Kidney (tissue), 14 donors: ENCODE data around the gene ST6GALNAC6. TPM values are rescaled to one million over a fixed set of nuclear protein-coding genes. Genes with fewer than 3 reads are reported as not detected.

ENCODE experiments used
- DNase-seq, 5 donors: peaks; one replicate each; pipeline ENCODE4 v3.0.0-alpha.2; 2013 to 2020
- FAIRE-seq: peaks from 2 replicates; lab custom pipeline; 2012; peaks lifted over from hg19 to GRCh38; lab: Jason Lieb, UNC
- H3K27ac ChIP-seq, 2 donors: one replicate each; pipeline ENCODE4 v1.7.0; 2013; ENCODE audit warnings: low read depth in 2 of 2, low read length in 2 of 2, inconsistent platforms in 1 of 2
- H3K27me3 ChIP-seq: one replicate; pipeline ENCODE4 v1.7.1; 2013; ENCODE audit warnings: low read length, inconsistent platforms; ENCODE audit not compliant: control insufficient read depth, insufficient read depth
- H3K36me3 ChIP-seq, 3 donors: one replicate each; pipeline versions ENCODE4 v1.7.0 to v1.7.1; 2013; ENCODE audit warnings: low read length in 3 of 3, control low read depth in 1 of 3, inconsistent platforms in 1 of 3; ENCODE audit not compliant: insufficient read depth in 3 of 3, control insufficient read depth in 2 of 3
- H3K4me1 ChIP-seq, 3 donors: one replicate each; pipeline versions ENCODE4 v1.7.0 to v1.7.1; 2013; ENCODE audit warnings: low read length in 3 of 3, inconsistent platforms in 1 of 3, low read depth in 1 of 3; ENCODE audit not compliant: control insufficient read depth in 2 of 3, insufficient read depth in 2 of 3
- H3K4me3 ChIP-seq, 3 donors: one replicate each; pipeline versions ENCODE4 v1.7.0 to v1.8.1; 2013; ENCODE audit warnings: low read length in 3 of 3, control low read depth in 1 of 3, inconsistent platforms in 1 of 3
- H3K9ac ChIP-seq, 3 donors: one replicate each; pipeline versions ENCODE4 v1.7.0 to v1.7.1; 2013; ENCODE audit warnings: low read length in 3 of 3, control low read depth in 1 of 3, inconsistent platforms in 1 of 3
- H3K9me3 ChIP-seq, 3 donors: one replicate each; pipeline versions ENCODE4 v1.7.0 to v1.7.1; 2013; ENCODE audit warnings: low read length in 3 of 3, control low read depth in 1 of 3, inconsistent platforms in 1 of 3; ENCODE audit not compliant: control insufficient read depth in 2 of 3, insufficient read depth in 1 of 3
- CTCF ChIP-seq: IDR thresholded peaks from 3 replicates; pipeline ENCODE4 v1.5.1; 2012; ENCODE audit warnings: mild to moderate bottlenecking, moderate library complexity, borderline replicate concordance; ENCODE audit not compliant: insufficient read depth; ENCODE audit errors: extremely low read depth
- intact Hi-C: fragments of 100-400 bp; cut with DNase I; formaldehyde crosslinking; loops from one replicate; pipeline ENCODE4 v1.11.1; 2022
- polyA plus RNA-seq: library from polyadenylated mRNA; stranded (reverse); fragments of 350-450 nt; fragmentation: Illumina TruSeq; extraction: RNeasy Lipid Tissue Mini Kit (QIAGEN cat#74804); gene quantifications from one replicate; pipeline ENCODE4 v1.2.3, GENCODE V29; 2014; ENCODE audit warnings: low read depth, low replicate concordance; ENCODE audit not compliant: insufficient read depth
- total RNA-seq: library from RNA; stranded (reverse); fragmentation: NEBNext Ultra II Directional; extraction: Animal tissue kit (Norgen Biotek cat#: 25700); gene quantifications from one replicate; pipeline ENCODE4 v1.2.1, GENCODE V29; 2021
- donor health status: control.
- donor health status: control.
- donor health status: control.
- donor health status: control.
- donor health status: control.
- donor health status: DM: yes; HTN: yes; CAD: no.
- donor health status: Normal renal cell carcinoma (clear cell type).

Gene ST6GALNAC6
- total and polyA plus RNA-seq, 2 donors from 2014 or later, result 74.6 to 75.0 TPM

GRCh38 chr9:127946728-127947127 is 47.3 kb upstream of the ST6GALNAC6 start:
- H3K27ac ChIP-seq, result no peak overlapping the region
- H3K4me3 ChIP-seq, result no peak overlapping the region
- no peaks in the 10 kb centered on the region for H3K27me3 ChIP-seq
- peaks cover 0 to 31% (median 9%) of the 10 kb centered on the region in 3 donors for H3K4me1 ChIP-seq
- H3K9ac ChIP-seq, result no peak overlapping the region
- DNase-seq, result no peak
- no peak for TF ChIP-seq CTCF
- intact Hi-C loops, result loop anchor here (10.0 kb wide), 1 partner anchor 168 kb away; no protein-coding TSS in a partner anchor
- H3K36me3 ChIP-seq, result peaks cover 0 to 27% (median 14%) of the 10 kb centered on the region in 3 donors
- no peaks in the 10 kb centered on the region for H3K9me3 ChIP-seq
- no peak for FAIRE-seq

- Histone ChIP-seq H3K27ac (peak overlapping the region in 1 of 2 donors; percentile 57), H3K4me1 (peaks cover 0 to 31% (median 6%) of the 10 kb centered on the region in 3 donors), H3K27me3 (no peaks in the 10 kb centered on the region), H3K36me3 (peaks cover 0 to 27% (median 14%) of the 10 kb centered on the region in 3 donors), H3K9ac (peak overlapping the region in 1 of 3 donors; percentile 19), H3K4me3 (no peak overlapping the region), H3K9me3 (no peaks in the 10 kb centered on the region)
- TF ChIP-seq CTCF, result no peak
- intact Hi-C loops, result loop anchor here (10.0 kb wide), 1 partner anchor 169 kb away; no protein-coding TSS in a partner anchor
- no peak for FAIRE-seq
- DNase-seq, result no peak
Observed at GRCh38 chr9:127945942-127946341, 46.5 kb upstream of the ST6GALNAC6 start.

GRCh38 chr9:127945338-127945737 is 45.9 kb upstream of the ST6GALNAC6 start:
- Histone ChIP-seq H3K4me3 (no peak overlapping the region), H3K36me3 (peaks cover 0 to 27% (median 14%) of the 10 kb centered on the region in 3 donors), H3K9ac (peak overlapping the region in 1 of 3 donors; percentile 19), H3K27me3 (no peaks in the 10 kb centered on the region), H3K4me1 (peaks cover 0 to 26% (median 5%) of the 10 kb centered on the region in 3 donors), H3K27ac (peak overlapping the region in 1 of 2 donors; percentile 33), H3K9me3 (no peaks in the 10 kb centered on the region)
- peak in 1 of 5 donors; percentile 72 for DNase-seq
- TF ChIP-seq CTCF, result no peak
- FAIRE-seq, result no peak
- intact Hi-C loops, result loop anchor here (10.0 kb wide), 1 partner anchor 169 kb away; no protein-coding TSS in a partner anchor
